Measurements from ENCODE around the gene HIPK2.

The HIPK2 gene

GRCh38 chr7:139639563-139639962, 138.2 kb downstream of the HIPK2 start:
- no peak for DNase-seq (ENCODE audit: extremely low spot score)
- ChIA-PET POLR2A (no interaction called here), CTCF (interaction anchor here (1.1 to 2.9 kb wide), 4 partner anchors 9 to 106 kb away, joined by 3 to 12 read pairs (median 4); no protein-coding TSS in a partner anchor)
- no peak for TF ChIP-seq CTCF (IDR thresholded peaks at IDR 0.05; ENCODE audit: control extremely low read depth, extremely low read depth, low read depth, missing control alignments)

GRCh38 chr7:139635526-139636302, 142.1 kb downstream of the HIPK2 start:
- no peak for TF ChIP-seq CTCF (IDR thresholded peaks at IDR 0.05; ENCODE audit: control extremely low read depth, extremely low read depth, low read depth, missing control alignments)
- ChIA-PET POLR2A (no interaction called here), CTCF (interaction anchor here (0.5 to 3.1 kb wide), 3 partner anchors 11 to 148 kb away, joined by 3 to 28 read pairs (median 8); no protein-coding TSS in a partner anchor)
- DNase-seq (ENCODE audit: extremely low spot score), result no peak

GRCh38 chr7:139634087-139634486, 143.7 kb downstream of the HIPK2 start:
- DNase-seq (ENCODE audit: extremely low spot score), result no peak
- TF ChIP-seq CTCF (IDR thresholded peaks at IDR 0.05; ENCODE audit: control extremely low read depth, extremely low read depth, low read depth, missing control alignments), result no peak
- CTCF ChIA-PET, result interaction anchor here (1.0 to 1.6 kb wide), 2 partner anchors 12 to 13 kb away, joined by 3 read pairs; no protein-coding TSS in a partner anchor
- POLR2A ChIA-PET, result interaction anchor here (0.7 kb wide), 1 partner anchor 1322 kb away, joined by 5 read pairs; no protein-coding TSS in a partner anchor

- TF ChIP-seq CTCF (IDR thresholded peaks at IDR 0.05; ENCODE audit: control extremely low read depth, extremely low read depth, low read depth, missing control alignments), result no peak
- DNase-seq (ENCODE audit: extremely low spot score), result no peak
- ChIA-PET POLR2A (no interaction called here), CTCF (interaction anchor here (0.8 to 7.5 kb wide), 11 partner anchors 8 to 371 kb away, joined by 3 to 49 read pairs (median 5); no protein-coding TSS in a partner anchor)
These were observed 146.2 kb downstream of the HIPK2 start for GRCh38 chr7:139631520-139632031.

- POLR2A ChIA-PET, result no interaction called here
- TF ChIP-seq CTCF (IDR thresholded peaks at IDR 0.05; ENCODE audit: control extremely low read depth, extremely low read depth, low read depth, missing control alignments), result no peak
- no peak for DNase-seq (ENCODE audit: extremely low spot score)
- CTCF ChIA-PET, result interaction anchor here (1.4 to 7.5 kb wide), 4 partner anchors 11 to 372 kb away, joined by 5 to 49 read pairs (median 6); no protein-coding TSS in a partner anchor
These were observed 146.9 kb downstream of the HIPK2 start for GRCh38 chr7:139630643-139631519.

Data from GM10248 (cell line).